Kidney (tissue), 14 donors: ENCODE results near the gene ITM2C. TPM values are rescaled to one million over a fixed set of nuclear protein-coding genes. Genes with fewer than 3 reads are reported as not detected.

ENCODE experiments used
- DNase-seq, 5 donors: peaks; one replicate each; pipeline ENCODE4 v3.0.0-alpha.2; 2013 to 2020
- FAIRE-seq: peaks from 2 replicates; lab custom pipeline; 2012; peaks lifted over from hg19 to GRCh38; lab: Jason Lieb, UNC
- H3K27ac ChIP-seq, 2 donors: one replicate each; pipeline ENCODE4 v1.7.0; 2013; ENCODE audit warnings: low read depth in 2 of 2, low read length in 2 of 2, inconsistent platforms in 1 of 2
- H3K27me3 ChIP-seq: one replicate; pipeline ENCODE4 v1.7.1; 2013; ENCODE audit warnings: low read length, inconsistent platforms; ENCODE audit not compliant: control insufficient read depth, insufficient read depth
- H3K36me3 ChIP-seq, 3 donors: one replicate each; pipeline versions ENCODE4 v1.7.0 to v1.7.1; 2013; ENCODE audit warnings: low read length in 3 of 3, control low read depth in 1 of 3, inconsistent platforms in 1 of 3; ENCODE audit not compliant: insufficient read depth in 3 of 3, control insufficient read depth in 2 of 3
- H3K4me1 ChIP-seq, 3 donors: one replicate each; pipeline versions ENCODE4 v1.7.0 to v1.7.1; 2013; ENCODE audit warnings: low read length in 3 of 3, inconsistent platforms in 1 of 3, low read depth in 1 of 3; ENCODE audit not compliant: control insufficient read depth in 2 of 3, insufficient read depth in 2 of 3
- H3K4me3 ChIP-seq, 3 donors: one replicate each; pipeline versions ENCODE4 v1.7.0 to v1.8.1; 2013; ENCODE audit warnings: low read length in 3 of 3, control low read depth in 1 of 3, inconsistent platforms in 1 of 3
- H3K9ac ChIP-seq, 3 donors: one replicate each; pipeline versions ENCODE4 v1.7.0 to v1.7.1; 2013; ENCODE audit warnings: low read length in 3 of 3, control low read depth in 1 of 3, inconsistent platforms in 1 of 3
- H3K9me3 ChIP-seq, 3 donors: one replicate each; pipeline versions ENCODE4 v1.7.0 to v1.7.1; 2013; ENCODE audit warnings: low read length in 3 of 3, control low read depth in 1 of 3, inconsistent platforms in 1 of 3; ENCODE audit not compliant: control insufficient read depth in 2 of 3, insufficient read depth in 1 of 3
- CTCF ChIP-seq: IDR thresholded peaks from 3 replicates; pipeline ENCODE4 v1.5.1; 2012; ENCODE audit warnings: mild to moderate bottlenecking, moderate library complexity, borderline replicate concordance; ENCODE audit not compliant: insufficient read depth; ENCODE audit errors: extremely low read depth
- intact Hi-C: fragments of 100-400 bp; cut with DNase I; formaldehyde crosslinking; loops from one replicate; pipeline ENCODE4 v1.11.1; 2022
- polyA plus RNA-seq: library from polyadenylated mRNA; stranded (reverse); fragments of 350-450 nt; fragmentation: Illumina TruSeq; extraction: RNeasy Lipid Tissue Mini Kit (QIAGEN cat#74804); gene quantifications from one replicate; pipeline ENCODE4 v1.2.3, GENCODE V29; 2014; ENCODE audit warnings: low read depth, low replicate concordance; ENCODE audit not compliant: insufficient read depth
- total RNA-seq: library from RNA; stranded (reverse); fragmentation: NEBNext Ultra II Directional; extraction: Animal tissue kit (Norgen Biotek cat#: 25700); gene quantifications from one replicate; pipeline ENCODE4 v1.2.1, GENCODE V29; 2021
- donor health status: control.
- donor health status: control.
- donor health status: control.
- donor health status: control.
- donor health status: control.
- donor health status: DM: yes; HTN: yes; CAD: no.
- donor health status: Normal renal cell carcinoma (clear cell type).

The ITM2C gene
- total and polyA plus RNA-seq, 2 donors from 2014 or later = 308 to 1,131 TPM

GRCh38 chr2:230868947-230869913, 4.5 kb downstream of the ITM2C start:
- H3K4me1 ChIP-seq = peaks cover 5 to 52% (median 34%) of the 10 kb centered on the region in 3 donors
- H3K9ac ChIP-seq = peak overlapping the region in 1 of 3 donors; percentile 43
- peak overlapping the region; percentile 14 to 72 for H3K27ac ChIP-seq
- FAIRE-seq (no peak), DNase-seq (peak in 4 of 5 donors; percentile 92 to 96 (median 93))
- no peaks in the 10 kb centered on the region for H3K36me3 ChIP-seq
- intact Hi-C loops = no loop called here
- TF ChIP-seq CTCF = no peak
- no peaks in the 10 kb centered on the region for H3K9me3 ChIP-seq
- H3K27me3 ChIP-seq = no peaks in the 10 kb centered on the region
- no peak overlapping the region for H3K4me3 ChIP-seq

- DNase-seq = no peak
- no peaks in the 10 kb centered on the region for H3K9me3 ChIP-seq
- H3K4me3 ChIP-seq = peak overlapping the region in 1 of 3 donors; percentile 17
- no peak for FAIRE-seq
- H3K4me1 ChIP-seq = peaks cover 5 to 49% (median 34%) of the 10 kb centered on the region in 3 donors
- no peaks in the 10 kb centered on the region for H3K36me3 ChIP-seq
- intact Hi-C loops = no loop called here
- H3K9ac ChIP-seq = peak overlapping the region in 2 of 3 donors; percentile 9 to 34
- peak overlapping the region; percentile 60 to 72 for H3K27ac ChIP-seq
- TF ChIP-seq CTCF = no peak
- no peaks in the 10 kb centered on the region for H3K27me3 ChIP-seq
Observed at GRCh38 chr2:230869914-230870543, 5.3 kb downstream of the ITM2C start.

GRCh38 chr2:230870544-230871360, 6.0 kb downstream of the ITM2C start:
- no peak for TF ChIP-seq CTCF
- Histone ChIP-seq H3K9me3 (no peaks in the 10 kb centered on the region), H3K4me3 (peak overlapping the region in 1 of 3 donors; percentile 17), H3K4me1 (peaks cover 5 to 49% (median 34%) of the 10 kb centered on the region in 3 donors), H3K9ac (no peak overlapping the region), H3K27me3 (no peaks in the 10 kb centered on the region), H3K36me3 (peaks cover 0 to 2% (median 1%) of the 10 kb centered on the region in 3 donors), H3K27ac (peak overlapping the region; percentile 60 to 72)
- DNase-seq = peak in 4 of 5 donors; percentile 87 to 91 (median 90)
- intact Hi-C loops = no loop called here
- no peak for FAIRE-seq
